22Rv1 (cell line): ENCODE results near the gene NOP10.

ENCODE experiments used
- ZFX ChIP-seq: fragments of 450-650 bp; IDR thresholded peaks from 2 replicates; pipeline ENCODE4 v1.6.1; 2017; ENCODE audit warnings: antibody characterized with exemption, borderline replicate concordance
- TF ChIP-seq, protein P1 (sequence below): fragments of 450-650 bp; IDR thresholded peaks from 2 replicates; pipeline ENCODE4 v1.5.1; 2017; ENCODE audit warnings: mild to moderate bottlenecking

DNA sequence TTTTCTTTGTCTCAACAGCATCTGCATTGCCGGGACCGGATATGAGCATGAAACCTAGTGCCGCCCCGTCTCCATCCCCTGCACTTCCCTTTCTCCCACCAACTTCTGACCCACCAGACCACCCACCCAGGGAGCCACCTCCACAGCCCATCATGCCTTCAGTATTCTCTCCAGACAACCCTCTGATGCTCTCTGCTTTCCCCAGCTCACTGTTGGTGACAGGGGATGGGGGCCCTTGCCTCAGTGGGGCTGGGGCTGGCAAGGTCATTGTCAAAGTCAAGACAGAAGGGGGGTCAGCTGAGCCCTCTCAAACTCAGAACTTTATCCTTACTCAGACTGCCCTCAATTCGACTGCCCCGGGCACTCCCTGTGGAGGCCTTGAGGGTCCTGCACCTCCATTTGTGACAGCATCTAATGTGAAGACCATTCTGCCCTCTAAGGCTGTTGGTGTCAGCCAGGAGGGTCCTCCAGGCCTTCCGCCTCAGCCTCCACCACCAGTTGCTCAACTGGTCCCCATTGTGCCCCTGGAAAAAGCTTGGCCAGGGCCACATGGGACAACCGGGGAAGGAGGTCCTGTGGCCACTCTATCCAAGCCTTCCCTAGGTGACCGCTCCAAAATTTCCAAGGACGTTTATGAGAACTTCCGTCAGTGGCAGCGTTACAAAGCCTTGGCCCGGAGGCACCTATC lies 5.2 kb upstream of the NOP10 start:
- TF ChIP-seq, protein P1, sequence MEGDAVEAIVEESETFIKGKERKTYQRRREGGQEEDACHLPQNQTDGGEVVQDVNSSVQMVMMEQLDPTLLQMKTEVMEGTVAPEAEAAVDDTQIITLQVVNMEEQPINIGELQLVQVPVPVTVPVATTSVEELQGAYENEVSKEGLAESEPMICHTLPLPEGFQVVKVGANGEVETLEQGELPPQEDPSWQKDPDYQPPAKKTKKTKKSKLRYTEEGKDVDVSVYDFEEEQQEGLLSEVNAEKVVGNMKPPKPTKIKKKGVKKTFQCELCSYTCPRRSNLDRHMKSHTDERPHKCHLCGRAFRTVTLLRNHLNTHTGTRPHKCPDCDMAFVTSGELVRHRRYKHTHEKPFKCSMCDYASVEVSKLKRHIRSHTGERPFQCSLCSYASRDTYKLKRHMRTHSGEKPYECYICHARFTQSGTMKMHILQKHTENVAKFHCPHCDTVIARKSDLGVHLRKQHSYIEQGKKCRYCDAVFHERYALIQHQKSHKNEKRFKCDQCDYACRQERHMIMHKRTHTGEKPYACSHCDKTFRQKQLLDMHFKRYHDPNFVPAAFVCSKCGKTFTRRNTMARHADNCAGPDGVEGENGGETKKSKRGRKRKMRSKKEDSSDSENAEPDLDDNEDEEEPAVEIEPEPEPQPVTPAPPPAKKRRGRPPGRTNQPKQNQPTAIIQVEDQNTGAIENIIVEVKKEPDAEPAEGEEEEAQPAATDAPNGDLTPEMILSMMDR, result no peak
- TF ChIP-seq ZFX, result no peak
